GM21825 (cell line): Measurements from ENCODE around the gene TACR2.

Source experiments
- ATAC-seq: cut with Tn5 transposase; IDR thresholded peaks from one replicate; pipeline ENCODE4 v1.9.1; 2021; ENCODE audit warnings: mild to moderate bottlenecking, moderate library complexity; ENCODE audit not compliant: unreplicated experiment

Gene TACR2

GRCh38 chr10:69376662-69377061, 40.1 kb downstream of the TACR2 start:
- ATAC-seq, result no peak

GRCh38 chr10:69375307-69376151, 41.2 kb downstream of the TACR2 start:
- no peak for ATAC-seq

- no peak for ATAC-seq
These were observed 41.8 kb downstream of the TACR2 start for GRCh38 chr10:69374931-69375306.

- ATAC-seq, result no peak
These were observed 42.5 kb downstream of the TACR2 start for GRCh38 chr10:69374242-69374641.

- ATAC-seq, result no peak
These were observed 44.4 kb downstream of the TACR2 start for GRCh38 chr10:69372126-69372980.

- no peak for ATAC-seq
These were observed 49.2 kb downstream of the TACR2 start for GRCh38 chr10:69367469-69367868.

GRCh38 chr10:69366738-69367137, 50.0 kb downstream of the TACR2 start:
- ATAC-seq, result no peak

- ATAC-seq, result no peak
These were observed 52.3 kb downstream of the TACR2 start for GRCh38 chr10:69364232-69364940.

- ATAC-seq, result no peak
These were observed 53.1 kb downstream of the TACR2 start for GRCh38 chr10:69363666-69364065.

GRCh38 chr10:69362471-69362954, 54.2 kb downstream of the TACR2 start:
- no peak for ATAC-seq

- no peak for ATAC-seq
These were observed 55.5 kb downstream of the TACR2 start for GRCh38 chr10:69361303-69361614.

GRCh38 chr10:69360485-69361302, 56.0 kb downstream of the TACR2 start:
- no peak for ATAC-seq

- no peak for ATAC-seq
These were observed 57.1 kb downstream of the TACR2 start for GRCh38 chr10:69359594-69359993.

- no peak for ATAC-seq
These were observed 57.6 kb downstream of the TACR2 start for GRCh38 chr10:69359148-69359547.

- ATAC-seq, result no peak
These were observed 58.4 kb downstream of the TACR2 start for GRCh38 chr10:69358148-69358795.

GRCh38 chr10:69356187-69356586, 60.5 kb downstream of the TACR2 start:
- ATAC-seq, result no peak

- ATAC-seq, result no peak
These were observed 62.6 kb downstream of the TACR2 start for GRCh38 chr10:69353977-69354635.
